Uterus (tissue), 2 donors: ENCODE results near the gene ZNF154.

Experiments
- CTCF ChIP-seq, 4 experiments: fragments of 200-600 bp in 2 of 4; fragments of 450-650 bp in 2 of 4; sonication (generic) in 2 of 4; IDR thresholded peaks; one replicate each; pipeline ENCODE4 v1.5.1; 2016 to 2019; ENCODE audit warnings: antibody characterized with exemption in 4 of 4, mild to moderate bottlenecking in 2 of 4, moderate library complexity in 1 of 4
- POLR2A ChIP-seq, 2 donors: fragments of 450-650 bp; IDR thresholded peaks; one replicate each; pipeline ENCODE4 v1.6.1; 2016; ENCODE audit warnings: antibody characterized with exemption in 2 of 2, mild to moderate bottlenecking in 1 of 2, moderate library complexity in 1 of 2

GRCh38 chr19:57755031-57755430, 46.0 kb upstream of the ZNF154 start:
- no peak for TF ChIP-seq POLR2A (IDR thresholded peaks at IDR 0.05)
- TF ChIP-seq CTCF (IDR thresholded peaks at IDR 0.05): no peak
